ENCODE measurements around the gene ATP10A. TPM values are rescaled to one million over a fixed set of nuclear protein-coding genes. Genes with fewer than 3 reads are reported as not detected.
A peak's percentile ranks its signal among the peaks of the same experiment; 100 is the strongest.

ATP10A gene
- total RNA-seq, 1 donor from 2014 or later, result 0.26 TPM

DNA sequence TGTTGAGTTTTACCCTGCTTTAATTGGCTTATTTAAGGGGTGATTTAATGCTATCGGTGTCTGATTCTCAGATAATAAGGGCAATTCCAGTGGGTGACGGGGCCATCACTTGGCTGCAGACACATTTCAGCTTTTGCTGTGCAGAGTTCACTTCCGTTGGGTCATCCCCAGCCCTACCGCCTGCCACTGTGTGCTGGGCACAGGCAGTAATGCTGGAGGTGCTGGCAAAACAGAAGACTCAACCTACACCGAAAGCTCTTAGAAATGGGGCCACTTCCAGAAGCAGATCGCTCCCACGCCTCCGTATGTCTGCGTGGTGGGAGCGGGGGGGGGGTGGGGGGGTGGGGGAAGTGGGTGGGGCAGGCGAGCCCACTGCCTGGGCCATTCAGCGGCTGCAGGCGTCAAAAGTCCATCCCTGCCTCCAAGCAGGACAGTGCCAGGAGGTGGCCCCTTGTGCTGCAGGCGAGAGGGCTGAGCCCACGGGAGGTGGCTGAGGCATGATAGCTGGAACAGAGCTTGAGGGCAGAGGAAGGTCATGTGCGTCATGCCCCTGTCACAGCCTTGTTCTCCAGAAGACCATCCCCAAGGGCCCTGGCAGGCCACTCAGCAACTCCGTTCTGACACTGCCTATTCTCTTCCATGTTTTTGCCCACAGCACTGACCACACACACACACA lies 128.3 kb downstream of the ATP10A start:
- H3K4me3 ChIP-seq (ENCODE audit: low read depth, low read length), result no peak overlapping the region
- TF ChIP-seq, protein P1, sequence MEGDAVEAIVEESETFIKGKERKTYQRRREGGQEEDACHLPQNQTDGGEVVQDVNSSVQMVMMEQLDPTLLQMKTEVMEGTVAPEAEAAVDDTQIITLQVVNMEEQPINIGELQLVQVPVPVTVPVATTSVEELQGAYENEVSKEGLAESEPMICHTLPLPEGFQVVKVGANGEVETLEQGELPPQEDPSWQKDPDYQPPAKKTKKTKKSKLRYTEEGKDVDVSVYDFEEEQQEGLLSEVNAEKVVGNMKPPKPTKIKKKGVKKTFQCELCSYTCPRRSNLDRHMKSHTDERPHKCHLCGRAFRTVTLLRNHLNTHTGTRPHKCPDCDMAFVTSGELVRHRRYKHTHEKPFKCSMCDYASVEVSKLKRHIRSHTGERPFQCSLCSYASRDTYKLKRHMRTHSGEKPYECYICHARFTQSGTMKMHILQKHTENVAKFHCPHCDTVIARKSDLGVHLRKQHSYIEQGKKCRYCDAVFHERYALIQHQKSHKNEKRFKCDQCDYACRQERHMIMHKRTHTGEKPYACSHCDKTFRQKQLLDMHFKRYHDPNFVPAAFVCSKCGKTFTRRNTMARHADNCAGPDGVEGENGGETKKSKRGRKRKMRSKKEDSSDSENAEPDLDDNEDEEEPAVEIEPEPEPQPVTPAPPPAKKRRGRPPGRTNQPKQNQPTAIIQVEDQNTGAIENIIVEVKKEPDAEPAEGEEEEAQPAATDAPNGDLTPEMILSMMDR (IDR thresholded peaks at IDR 0.05; ENCODE audit: insufficient read depth, low read length, severe bottlenecking), result no peak
- FAIRE-seq, result no peak
- H3K27me3 ChIP-seq (ENCODE audit: control insufficient read depth, insufficient read depth, low read length), result no peaks in the 10 kb centered on the region
- H3K36me3 ChIP-seq (ENCODE audit: control insufficient read depth, insufficient read depth, low read length), result no peaks in the 10 kb centered on the region
- DNase-seq (ENCODE audit: low read depth), result no peak

DNA sequence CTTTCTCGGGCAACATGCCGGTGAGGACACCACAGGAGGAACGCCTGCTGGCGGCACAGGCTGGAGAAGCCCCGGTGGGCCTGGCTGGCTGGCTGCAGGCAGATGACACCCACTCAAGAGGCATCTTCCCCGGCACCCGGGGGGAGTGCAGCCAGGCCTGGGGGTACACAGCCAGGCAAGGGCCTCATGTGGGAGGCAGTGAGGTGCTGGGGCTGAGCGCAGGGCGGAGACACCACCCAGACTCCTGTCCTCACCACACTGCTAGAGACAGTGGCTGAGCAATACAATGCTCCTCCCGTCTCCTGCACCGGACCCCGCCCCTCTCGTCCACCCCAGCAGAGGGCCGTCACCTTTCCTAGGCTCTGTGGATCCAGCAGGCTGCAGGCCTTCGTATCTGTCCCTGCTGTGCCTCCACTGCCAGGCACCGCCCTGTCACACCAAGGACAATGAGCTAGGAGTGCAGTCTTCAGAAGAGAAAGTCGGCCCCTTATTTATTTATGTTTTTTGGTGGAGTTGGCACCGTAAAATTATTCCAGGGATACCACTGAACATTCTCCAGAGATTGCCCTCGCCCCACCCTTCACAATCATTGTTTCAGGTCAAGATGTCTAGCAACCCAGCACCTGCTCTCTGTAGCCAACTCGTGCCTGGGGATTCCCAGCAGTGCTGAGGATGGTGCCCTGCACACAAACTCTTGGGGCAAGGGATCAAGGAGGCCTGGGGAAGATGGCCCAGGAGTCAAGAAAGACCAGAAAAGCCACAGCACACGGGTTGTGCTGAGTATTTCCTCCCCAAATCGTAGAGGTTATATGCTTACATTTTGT lies 129.1 kb downstream of the ATP10A start:
- peak; percentile 28 for FAIRE-seq

DNA sequence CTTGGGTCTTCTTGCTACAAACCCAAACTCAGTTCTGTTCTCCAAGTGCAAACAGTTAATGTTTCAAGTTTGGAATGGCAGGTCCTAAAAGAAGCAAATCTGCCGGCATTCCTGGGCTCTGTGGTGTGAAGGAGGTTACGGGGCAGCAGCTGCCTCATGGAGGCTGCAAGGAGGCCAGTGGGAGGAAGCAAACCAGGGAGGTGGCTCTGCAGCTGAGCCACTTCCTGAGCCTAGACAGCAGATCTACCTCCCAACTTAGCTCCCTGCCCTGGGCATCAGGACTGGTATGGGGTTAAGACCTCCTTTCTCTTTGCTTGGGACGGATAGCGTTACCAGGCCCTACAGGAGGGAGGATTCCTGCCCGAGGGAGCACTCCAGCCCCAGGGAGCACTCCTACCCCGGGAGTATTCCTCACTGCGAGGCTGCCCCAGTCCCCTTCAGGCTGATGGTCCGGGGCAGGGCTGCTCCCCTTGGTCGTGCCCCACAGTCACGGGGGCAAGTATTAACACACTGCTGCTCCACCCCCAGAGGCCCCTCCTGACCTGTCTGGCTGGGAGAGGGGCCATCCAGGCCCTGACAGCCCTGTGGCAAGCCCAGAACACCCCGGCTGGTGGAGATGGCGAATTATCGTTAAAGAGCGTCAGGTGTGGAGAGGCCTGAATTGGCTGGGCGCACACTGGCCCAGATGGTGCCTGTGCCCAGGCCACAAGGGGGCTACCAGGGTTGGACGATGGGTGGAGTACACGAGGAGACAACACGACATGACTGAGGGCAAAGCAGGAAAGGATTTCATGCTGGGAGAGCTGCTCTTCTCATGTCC lies 129.9 kb downstream of the ATP10A start:
- Histone ChIP-seq H3K4me3 (ENCODE audit: low read depth, low read length) (no peak overlapping the region), H3K27me3 (ENCODE audit: control insufficient read depth, insufficient read depth, low read length) (no peaks in the 10 kb centered on the region), H3K36me3 (ENCODE audit: control insufficient read depth, insufficient read depth, low read length) (no peaks in the 10 kb centered on the region)
- no peak for FAIRE-seq
- TF ChIP-seq, protein P1 (IDR thresholded peaks at IDR 0.05; ENCODE audit: insufficient read depth, low read length, severe bottlenecking), result no peak
- DNase-seq (ENCODE audit: low read depth), result no peak

More for the DNA sequence above, 129.1 kb downstream of the ATP10A start:
- no peaks in the 10 kb centered on the region for H3K36me3 ChIP-seq (ENCODE audit: control insufficient read depth, insufficient read depth, low read length)
- TF ChIP-seq, protein P1 (IDR thresholded peaks at IDR 0.05; ENCODE audit: insufficient read depth, low read length, severe bottlenecking), result no peak
- no peaks in the 10 kb centered on the region for H3K27me3 ChIP-seq (ENCODE audit: control insufficient read depth, insufficient read depth, low read length)
- no peak for DNase-seq (ENCODE audit: low read depth)
- H3K4me3 ChIP-seq (ENCODE audit: low read depth, low read length), result no peak overlapping the region

DNA sequence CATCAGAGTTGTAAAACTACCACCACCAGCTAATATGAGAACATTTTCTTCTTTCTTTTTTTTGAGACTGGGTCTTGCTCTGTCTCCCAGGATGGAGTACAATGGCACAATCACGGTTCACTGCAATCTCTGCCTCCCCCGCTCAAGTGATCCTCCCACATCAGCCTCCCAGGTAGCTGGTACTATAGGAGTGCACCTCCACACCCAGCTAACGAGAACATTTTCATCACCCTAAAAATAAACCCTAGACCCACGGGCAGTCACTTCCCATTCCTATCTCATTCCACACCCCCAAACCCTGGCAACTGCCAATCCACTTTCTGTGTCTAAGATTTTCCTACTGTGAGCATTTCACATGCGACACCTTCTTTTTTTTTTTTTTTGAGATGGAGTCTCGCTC lies 130.9 kb downstream of the ATP10A start:
- TF ChIP-seq, protein P1 (IDR thresholded peaks at IDR 0.05; ENCODE audit: insufficient read depth, low read length, severe bottlenecking), result no peak
- no peak for FAIRE-seq
- DNase-seq (ENCODE audit: low read depth), result no peak
- H3K36me3 ChIP-seq (ENCODE audit: control insufficient read depth, insufficient read depth, low read length), result no peaks in the 10 kb centered on the region
- H3K27me3 ChIP-seq (ENCODE audit: control insufficient read depth, insufficient read depth, low read length), result no peaks in the 10 kb centered on the region
- no peak overlapping the region for H3K4me3 ChIP-seq (ENCODE audit: low read depth, low read length)

DNA sequence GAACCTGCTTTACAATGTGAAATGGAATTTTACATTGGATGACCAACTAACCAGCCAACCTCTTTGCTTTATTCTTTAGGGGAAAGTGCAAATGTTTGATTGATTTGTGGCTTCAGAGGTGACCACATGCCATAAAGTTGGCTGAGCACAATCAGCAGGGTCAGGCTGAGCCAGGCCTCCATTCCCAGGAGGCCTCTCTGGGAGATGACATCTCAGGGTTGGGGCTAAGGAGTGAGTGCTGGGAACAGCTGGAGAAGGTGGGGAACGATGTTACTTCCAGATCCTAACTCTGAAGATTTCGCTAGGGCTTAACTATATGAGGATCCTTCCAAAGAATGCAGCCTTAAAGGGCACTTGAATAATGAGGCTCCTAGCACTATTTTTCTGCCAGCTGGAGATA lies 131.7 kb downstream of the ATP10A start:
- no peak overlapping the region for H3K4me3 ChIP-seq (ENCODE audit: low read depth, low read length)
- DNase-seq (ENCODE audit: low read depth) (no peak), FAIRE-seq (no peak)
- H3K27me3 ChIP-seq (ENCODE audit: control insufficient read depth, insufficient read depth, low read length), result no peaks in the 10 kb centered on the region
- H3K36me3 ChIP-seq (ENCODE audit: control insufficient read depth, insufficient read depth, low read length), result no peaks in the 10 kb centered on the region
- TF ChIP-seq, protein P1 (IDR thresholded peaks at IDR 0.05; ENCODE audit: insufficient read depth, low read length, severe bottlenecking), result no peak

All from bronchial epithelial cell (primary cell).